Glutamatergic neuron (in vitro differentiated cells): ENCODE results near the gene LRRC41. TPM values are rescaled to one million over a fixed set of nuclear protein-coding genes. Genes with fewer than 3 reads are reported as not detected.

Experiments
- DNase-seq: peaks from one replicate; pipeline ENCODE4 v3.0.0; 2022
- H3K27ac Mint-ChIP-seq: one replicate; pipeline ENCODE4 v1.8.0; 2020; ENCODE audit warnings: mild to moderate bottlenecking, mixed read lengths, inconsistent platforms; ENCODE audit not compliant: unreplicated experiment
- H3K27me3 Mint-ChIP-seq: one replicate; pipeline ENCODE4 v1.8.0; 2020; ENCODE audit warnings: mild to moderate bottlenecking, moderate library complexity, mixed read lengths, inconsistent platforms; ENCODE audit not compliant: unreplicated experiment
- H3K36me3 Mint-ChIP-seq: one replicate; pipeline ENCODE4 v1.8.0; 2020; ENCODE audit warnings: mild to moderate bottlenecking, mixed read lengths, inconsistent platforms; ENCODE audit not compliant: unreplicated experiment
- H3K4me1 Mint-ChIP-seq: one replicate; pipeline ENCODE4 v1.8.0; 2020; ENCODE audit warnings: mild to moderate bottlenecking, low read depth, mixed read lengths, inconsistent platforms; ENCODE audit not compliant: unreplicated experiment
- H3K4me3 Mint-ChIP-seq: one replicate; pipeline ENCODE4 v1.8.0; 2020; ENCODE audit warnings: mild to moderate bottlenecking, mixed read lengths, inconsistent platforms; ENCODE audit not compliant: unreplicated experiment
- H3K9me3 Mint-ChIP-seq: one replicate; pipeline ENCODE4 v1.8.0; 2020; ENCODE audit warnings: mild to moderate bottlenecking, moderate library complexity, mixed read lengths, inconsistent platforms; ENCODE audit not compliant: unreplicated experiment
- CTCF ChIP-seq: fragments of 200-600 bp; sonication (generic); IDR thresholded peaks from one replicate; pipeline ENCODE4 v1.5.0; 2021; ENCODE audit not compliant: partially characterized antibody, unreplicated experiment
- total RNA-seq: library from RNA; stranded (reverse); fragmentation: NEBNext Ultra II Directional; extraction: Animal tissue kit (Norgen Biotek cat#: 25700); gene quantifications from one replicate; pipeline ENCODE4 v1.2.1, GENCODE V29; 2021; ENCODE audit not compliant: unreplicated experiment

LRRC41 gene
- total RNA-seq, 1 donor from 2014 or later, result 77.9 TPM

- Mint-ChIP-seq H3K27me3 (no peaks in the 10 kb centered on the region), H3K36me3 (no peaks in the 10 kb centered on the region), H3K9me3 (no peaks in the 10 kb centered on the region), H3K27ac (no peak overlapping the region), H3K4me1 (no peaks in the 10 kb centered on the region), H3K4me3 (no peak overlapping the region)
- no peak for DNase-seq
- no peak for TF ChIP-seq CTCF
These were observed 40.9 kb downstream of the LRRC41 start for GRCh38 chr1:46262508-46262907.

DNA sequence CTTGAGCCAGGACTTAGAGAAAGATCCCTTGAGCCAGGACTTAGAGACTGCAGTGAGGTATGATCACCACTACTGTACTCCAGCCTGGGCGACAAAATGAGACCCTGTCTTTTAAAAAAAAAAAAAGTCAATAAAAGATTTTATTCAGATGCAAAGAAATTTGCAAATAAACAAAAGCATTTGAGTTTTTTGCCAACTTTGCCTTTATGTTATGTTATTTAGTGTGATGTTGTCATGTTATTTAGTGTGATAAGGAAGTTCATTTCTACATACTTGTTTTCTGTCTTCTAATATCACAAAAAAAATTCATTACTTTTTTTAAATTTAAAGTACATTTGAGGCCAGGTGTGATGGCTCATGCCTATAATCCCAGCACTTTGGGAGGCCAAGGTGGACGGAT lies 46.9 kb downstream of the LRRC41 start:
- no peak overlapping the region for H3K27ac Mint-ChIP-seq
- DNase-seq, result no peak
- TF ChIP-seq CTCF, result no peak
- H3K36me3 Mint-ChIP-seq, result no peaks in the 10 kb centered on the region
- H3K4me3 Mint-ChIP-seq, result no peak overlapping the region
- no peaks in the 10 kb centered on the region for H3K4me1 Mint-ChIP-seq
- H3K27me3 Mint-ChIP-seq, result no peaks in the 10 kb centered on the region
- no peaks in the 10 kb centered on the region for H3K9me3 Mint-ChIP-seq

GRCh38 chr1:46254668-46255067 lies 48.7 kb downstream of the LRRC41 start:
- Mint-ChIP-seq H3K9me3 (no peaks in the 10 kb centered on the region), H3K36me3 (no peaks in the 10 kb centered on the region), H3K4me3 (no peak overlapping the region), H3K4me1 (no peaks in the 10 kb centered on the region), H3K27me3 (no peaks in the 10 kb centered on the region), H3K27ac (no peak overlapping the region)
- TF ChIP-seq CTCF, result no peak
- DNase-seq, result no peak

DNA sequence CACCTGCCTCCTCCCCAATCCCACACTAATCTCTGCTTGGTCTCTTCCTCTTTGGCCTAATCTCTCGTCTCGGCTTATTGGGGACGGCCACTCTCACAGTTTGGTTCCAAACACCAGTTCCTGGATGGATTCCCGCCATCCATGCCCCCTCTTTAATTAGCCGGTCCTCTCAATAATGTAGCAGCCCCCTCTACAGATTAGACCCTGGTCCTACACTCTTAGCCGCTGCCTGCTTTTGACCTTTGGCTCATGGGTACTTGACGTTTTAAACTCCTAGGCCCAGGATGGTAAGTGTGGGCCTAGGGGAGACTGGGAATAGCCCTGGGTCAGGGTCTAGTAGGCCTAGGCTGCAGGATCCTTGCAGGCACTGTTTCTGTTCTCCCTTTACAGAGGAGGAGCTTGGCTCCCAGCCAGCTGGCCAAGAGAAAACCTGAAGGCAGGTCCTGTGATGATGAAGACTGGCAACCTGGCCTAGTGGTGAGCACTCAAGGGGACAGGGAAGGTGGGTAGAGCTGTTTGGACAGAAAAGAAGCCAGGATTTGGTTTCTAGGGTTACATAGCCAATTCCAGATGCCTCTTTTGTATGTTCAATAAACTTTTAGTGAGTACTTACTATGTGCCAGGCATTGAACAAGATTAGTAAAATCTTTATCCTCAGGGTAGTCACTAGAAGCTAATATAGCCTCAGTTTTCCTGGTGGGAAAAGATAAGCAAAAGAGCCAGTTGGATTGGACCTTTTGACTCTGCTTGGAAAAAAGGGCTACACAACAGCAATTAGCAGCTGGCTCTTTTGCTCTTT lies 55.1 kb downstream of the LRRC41 start:
- Mint-ChIP-seq H3K36me3 (no peaks in the 10 kb centered on the region), H3K4me1 (no peaks in the 10 kb centered on the region), H3K4me3 (peak overlapping the region; percentile 88), H3K27me3 (no peaks in the 10 kb centered on the region), H3K9me3 (no peaks in the 10 kb centered on the region), H3K27ac (no peak overlapping the region)
- DNase-seq, result peak; percentile 17
- no peak for TF ChIP-seq CTCF

DNA sequence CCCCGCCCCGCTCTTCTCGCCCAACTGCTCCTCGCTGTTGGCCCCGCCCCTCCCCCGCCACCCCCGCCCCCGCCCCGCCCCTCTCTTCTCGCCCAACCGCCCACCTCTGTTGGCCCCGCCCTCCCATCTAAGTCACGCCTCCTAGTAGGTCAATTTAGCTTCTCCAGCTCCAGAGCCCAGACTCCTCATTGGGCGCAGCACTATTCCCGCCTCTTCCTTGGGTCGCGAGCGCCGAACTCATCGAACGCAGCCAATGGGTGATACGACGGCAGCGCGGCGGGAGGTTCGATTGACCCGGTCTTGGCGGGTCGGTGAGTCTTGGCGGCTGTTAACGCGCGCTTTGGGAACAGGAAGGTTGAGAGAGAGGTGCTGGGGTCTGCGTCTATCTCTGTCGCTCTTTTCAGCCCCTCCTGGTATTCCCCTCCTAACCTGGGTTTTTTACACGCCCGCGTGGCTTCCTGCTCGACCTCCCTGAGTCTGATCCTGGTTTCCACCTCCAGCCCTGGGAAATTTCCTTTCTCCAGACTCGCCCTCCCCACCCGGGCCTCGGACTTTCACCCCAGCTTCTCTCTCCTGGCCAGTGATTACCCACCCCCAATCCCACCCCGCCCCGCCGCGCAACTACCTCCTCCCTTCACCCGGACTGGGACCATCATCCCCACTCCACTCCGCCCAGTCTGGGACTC lies 55.8 kb downstream of the LRRC41 start, which contains the start of gene RAD54L:
Gene RAD54L (plus strand): TSS at position 328 of the 686 bp plus-strand sequence. CDS start 643 bp downstream, outside the sequence.
- Mint-ChIP-seq H3K4me3 (peak within 1 kb of the TSS; percentile 98), H3K27me3 (no peaks in the 10 kb centered on the region), H3K36me3 (no peaks in the 10 kb centered on the region), H3K4me1 (no peaks in the 10 kb centered on the region), H3K27ac (peak within 1 kb of the TSS; percentile 84), H3K9me3 (peaks cover 2% of the 10 kb centered on the region)
- TF ChIP-seq CTCF, result no peak
- DNase-seq, result peak; percentile 97
